Hepatocyte (in vitro differentiated cells): ENCODE measurements around the gene DHODH. TPM values are rescaled to one million over a fixed set of nuclear protein-coding genes. Genes with fewer than 3 reads are reported as not detected.
A peak's percentile ranks its signal among the peaks of the same experiment; 100 is the strongest.
"Not testable (repeated sequence)": the region's sequence is repeated elsewhere in the genome, so short reads cannot be mapped to it uniquely, and the experiment has no call there.

Experiments
- DNase-seq: peaks from one replicate; pipeline ENCODE4 v3.0.0-alpha.2; 2016; ENCODE audit warnings: low spot score
- H2AFZ ChIP-seq: fragments of 200-600 bp; sonication (generic); 2 replicates; pipeline ENCODE4 v1.6.0; 2016; ENCODE audit warnings: antibody characterized with exemption, mild to moderate bottlenecking
- H3K27ac ChIP-seq: fragments of 200-600 bp; sonication (generic); 2 replicates; pipeline ENCODE4 v1.5.1; 2016; ENCODE audit warnings: mild to moderate bottlenecking
- H3K27me3 ChIP-seq: fragments of 200-600 bp; sonication (generic); 2 replicates; pipeline ENCODE4 v1.6.1; 2016
- H3K36me3 ChIP-seq: fragments of 200-600 bp; sonication (generic); replicated peaks from 2 replicates; pipeline ENCODE4 v1.5.1; 2016; ENCODE audit warnings: low read depth; ENCODE audit not compliant: insufficient read depth
- H3K4me1 ChIP-seq: fragments of 200-600 bp; sonication (generic); 2 replicates; pipeline ENCODE4 v1.5.1; 2016; ENCODE audit warnings: mild to moderate bottlenecking, moderate library complexity; ENCODE audit not compliant: insufficient read depth
- H3K4me2 ChIP-seq: fragments of 200-600 bp; sonication (generic); 2 replicates; pipeline ENCODE4 v1.6.0; 2016
- H3K4me3 ChIP-seq: fragments of 200-600 bp; sonication (generic); 2 replicates; pipeline ENCODE4 v1.5.1; 2016; ENCODE audit warnings: mild to moderate bottlenecking
- H3K79me2 ChIP-seq: fragments of 200-600 bp; sonication (generic); 2 replicates; pipeline ENCODE4 v1.6.0; 2017; ENCODE audit warnings: mild to moderate bottlenecking
- H3K9me2 ChIP-seq: fragments of 200-600 bp; sonication (generic); replicated peaks from 2 replicates; pipeline ENCODE4 v1.6.0; 2017; ENCODE audit warnings: mild to moderate bottlenecking; ENCODE audit not compliant: insufficient read depth
- H3K9me3 ChIP-seq: fragments of 200-600 bp; sonication (generic); 2 replicates; pipeline ENCODE4 v1.5.1; 2016; ENCODE audit warnings: low read depth, mild to moderate bottlenecking
- H4K20me1 ChIP-seq: fragments of 200-600 bp; sonication (generic); 2 replicates; pipeline ENCODE4 v1.6.0; 2016; ENCODE audit warnings: mild to moderate bottlenecking; ENCODE audit not compliant: insufficient read depth, poor library complexity, severe bottlenecking
- EZH2 ChIP-seq: fragments of 200-600 bp; sonication (generic); IDR thresholded peaks from 2 replicates; pipeline ENCODE4 v1.6.1; 2016; ENCODE audit warnings: antibody characterized with exemption, mild to moderate bottlenecking, borderline replicate concordance
- EZH2phosphoT487 ChIP-seq: fragments of 200-600 bp; sonication (generic); IDR thresholded peaks from one replicate; pipeline ENCODE4 v1.6.1; 2018; ENCODE audit warnings: antibody characterized with exemption, mild to moderate bottlenecking, low read depth, moderate library complexity; ENCODE audit not compliant: unreplicated experiment, severe bottlenecking
- WGBS: methylation state at CpG from one replicate; pipeline ENCODE4 v1.1.6; 2016; ENCODE audit warnings: low lambda C conversion rate; ENCODE audit errors: missing lambda C conversion rate; 5-methylcytosine and 5-hydroxymethylcytosine counted together
- polyA plus RNA-seq: library from polyadenylated mRNA; unstranded; fragments of >200 nt; fragmentation: Nextera tagmentation; extraction: Ambion mirVana; gene quantifications from 2 replicates; pipeline ENCODE4 v1.2.1, GENCODE V29; 2016
- total RNA-seq: library from RNA; depleted of rRNA; stranded (reverse); fragments of >200 nt; gene quantifications from 2 replicates; pipeline ENCODE4 v1.2.3, GENCODE V29; 2014
- TF ChIP-seq, protein P1 (sequence below): fragments of 200-600 bp; sonication (generic); IDR thresholded peaks from 2 replicates; pipeline ENCODE4 v1.5.1; 2016; ENCODE audit warnings: antibody characterized with exemption, mild to moderate bottlenecking; ENCODE audit not compliant: poor library complexity

DHODH gene
- total and polyA plus RNA-seq, 2 experiments from 2014 or later, result 5.6 to 6.6 TPM

DNA sequence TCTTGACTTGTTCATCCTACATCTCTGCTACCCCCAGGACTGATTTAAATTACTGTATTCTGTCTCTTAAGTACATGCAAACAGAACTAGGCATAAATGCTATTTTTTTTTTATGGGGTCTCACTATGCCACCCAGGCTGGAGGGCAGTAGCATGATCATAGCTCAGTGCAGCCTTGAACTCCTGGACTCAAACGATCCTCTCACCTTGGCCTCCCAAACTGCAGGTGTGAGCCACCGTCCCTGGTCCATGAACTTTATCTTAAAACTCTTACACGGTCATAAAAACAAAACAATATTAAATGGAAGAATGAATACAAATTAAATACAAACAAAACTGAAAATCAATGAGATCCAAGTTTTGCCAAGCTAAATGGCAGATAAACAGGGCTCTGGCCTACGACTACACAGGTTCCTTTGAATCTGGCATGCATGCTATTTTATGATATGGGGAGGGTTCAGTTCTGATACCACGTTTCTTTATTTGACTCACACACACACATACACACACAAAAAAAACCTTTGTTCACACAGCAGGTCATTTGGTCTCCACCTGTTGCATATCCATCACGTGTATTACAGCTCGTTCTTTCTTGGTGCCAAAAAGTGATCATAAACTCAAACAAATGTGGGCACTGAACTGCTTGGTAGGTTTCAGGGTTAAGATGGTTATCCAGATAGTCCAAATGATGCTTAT is 7.2 kb upstream of the DHODH start:
- H3K4me3 ChIP-seq, result no peak overlapping the region
- H3K27ac ChIP-seq, result no peak overlapping the region
- no peak for DNase-seq
- H3K79me2 ChIP-seq, result no peaks in the 10 kb centered on the region
- H3K4me2 ChIP-seq, result no peak overlapping the region
- H4K20me1 ChIP-seq, result no peaks in the 10 kb centered on the region
- no peaks in the 10 kb centered on the region for H3K4me1 ChIP-seq
- TF ChIP-seq EZH2 (no peak), EZH2phosphoT487 (no peak)
- TF ChIP-seq, protein P1, sequence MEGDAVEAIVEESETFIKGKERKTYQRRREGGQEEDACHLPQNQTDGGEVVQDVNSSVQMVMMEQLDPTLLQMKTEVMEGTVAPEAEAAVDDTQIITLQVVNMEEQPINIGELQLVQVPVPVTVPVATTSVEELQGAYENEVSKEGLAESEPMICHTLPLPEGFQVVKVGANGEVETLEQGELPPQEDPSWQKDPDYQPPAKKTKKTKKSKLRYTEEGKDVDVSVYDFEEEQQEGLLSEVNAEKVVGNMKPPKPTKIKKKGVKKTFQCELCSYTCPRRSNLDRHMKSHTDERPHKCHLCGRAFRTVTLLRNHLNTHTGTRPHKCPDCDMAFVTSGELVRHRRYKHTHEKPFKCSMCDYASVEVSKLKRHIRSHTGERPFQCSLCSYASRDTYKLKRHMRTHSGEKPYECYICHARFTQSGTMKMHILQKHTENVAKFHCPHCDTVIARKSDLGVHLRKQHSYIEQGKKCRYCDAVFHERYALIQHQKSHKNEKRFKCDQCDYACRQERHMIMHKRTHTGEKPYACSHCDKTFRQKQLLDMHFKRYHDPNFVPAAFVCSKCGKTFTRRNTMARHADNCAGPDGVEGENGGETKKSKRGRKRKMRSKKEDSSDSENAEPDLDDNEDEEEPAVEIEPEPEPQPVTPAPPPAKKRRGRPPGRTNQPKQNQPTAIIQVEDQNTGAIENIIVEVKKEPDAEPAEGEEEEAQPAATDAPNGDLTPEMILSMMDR, result no peak
- no peaks in the 10 kb centered on the region for H3K9me2 ChIP-seq
- no peaks in the 10 kb centered on the region for H3K36me3 ChIP-seq
- 80% methylated on average over 7 of the region's 7 CpGs for WGBS
- no peaks in the 10 kb centered on the region for H3K27me3 ChIP-seq
- H3K9me3 ChIP-seq, result no peaks in the 10 kb centered on the region
- no peak overlapping the region for H2AFZ ChIP-seq

DNA sequence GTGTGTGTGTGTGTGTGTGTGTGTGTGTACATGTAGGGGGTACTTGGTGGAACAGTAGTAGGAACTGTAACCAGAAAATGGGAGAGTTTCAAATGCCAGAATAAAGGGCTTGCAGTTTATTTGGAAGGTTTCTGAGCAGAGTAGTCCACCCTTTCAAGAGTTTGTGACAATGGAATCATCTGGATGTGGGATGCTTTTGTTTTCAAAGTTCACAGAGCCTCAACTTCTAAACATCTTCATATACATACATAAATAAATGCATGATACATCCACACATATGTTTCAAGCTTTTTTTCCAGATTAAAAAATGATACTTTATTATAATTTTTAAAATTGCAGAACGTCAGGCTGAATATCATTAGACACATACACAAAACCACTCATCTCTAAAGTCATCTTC is 5.9 kb upstream of the DHODH start:
- Histone ChIP-seq H3K27me3 (no peaks in the 10 kb centered on the region), H3K4me3 (no peak overlapping the region), H3K36me3 (no peaks in the 10 kb centered on the region), H3K9me3 (no peaks in the 10 kb centered on the region), H2AFZ (no peak overlapping the region), H3K9me2 (no peaks in the 10 kb centered on the region), H4K20me1 (no peaks in the 10 kb centered on the region), H3K27ac (no peak overlapping the region), H3K4me1 (no peaks in the 10 kb centered on the region), H3K79me2 (no peaks in the 10 kb centered on the region), H3K4me2 (no peak overlapping the region)
- no peak for DNase-seq
- WGBS, result 97% methylated on average over 1 of the region's 1 CpG
- TF ChIP-seq, protein P1, result no peak
- no peak for TF ChIP-seq EZH2phosphoT487
- TF ChIP-seq EZH2, result no peak

- peak overlapping the region; percentile 22 for H3K27ac ChIP-seq
- H3K79me2 ChIP-seq, H3K9me3 ChIP-seq, DNase-seq, H3K36me3 ChIP-seq, H3K27me3 ChIP-seq, H3K4me1 ChIP-seq, H3K4me3 ChIP-seq, H4K20me1 ChIP-seq, H3K9me2 ChIP-seq: not testable (repeated sequence)
- 88% methylated on average over 9 of the region's 9 CpGs for WGBS
- peak overlapping the region; percentile 79 for H2AFZ ChIP-seq
- peak overlapping the region; percentile 71 for H3K4me2 ChIP-seq
Observed at GRCh38 chr16:72008065-72008423, 500 bp upstream of the DHODH start.

DNA sequence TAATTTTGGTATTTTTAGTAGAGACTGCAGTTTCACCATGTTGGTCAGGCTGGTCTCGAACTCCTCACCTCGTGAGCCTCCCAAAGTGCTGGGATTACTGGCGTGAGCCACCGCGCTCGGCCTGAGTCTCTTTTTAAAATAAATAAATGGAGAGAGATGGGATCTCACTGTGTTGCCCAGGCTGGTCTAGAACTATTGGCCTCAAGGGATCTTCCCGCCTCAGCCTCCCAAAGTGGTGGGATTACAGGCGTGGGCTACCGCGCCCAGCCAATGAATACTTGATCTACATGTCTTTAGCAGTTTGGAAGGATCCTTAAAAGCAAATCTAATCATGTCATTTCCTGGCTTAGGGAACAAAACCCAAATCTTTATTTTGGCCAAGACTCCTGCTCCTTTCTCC is 1.2 kb downstream of the DHODH start:
- Histone ChIP-seq H3K4me1 (peaks cover 8% of the 10 kb centered on the region), H3K36me3 (no peaks in the 10 kb centered on the region), H3K79me2 (no peaks in the 10 kb centered on the region), H3K4me2 (peak overlapping the region; percentile 81), H2AFZ (no peak overlapping the region), H3K9me2 (no peaks in the 10 kb centered on the region), H3K9me3 (no peaks in the 10 kb centered on the region), H4K20me1 (no peaks in the 10 kb centered on the region), H3K27ac (no peak overlapping the region), H3K4me3 (no peak overlapping the region), H3K27me3 (no peaks in the 10 kb centered on the region)
- DNase-seq, result no peak
- over 99% methylated on average over 10 of the region's 10 CpGs for WGBS
- TF ChIP-seq EZH2, result no peak
- TF ChIP-seq EZH2phosphoT487, result no peak
- TF ChIP-seq, protein P1, result no peak
